Middle frontal gyrus (tissue), 1 donor: ENCODE data around the gene RAVER2.

ENCODE experiments used
- DNase-seq: peaks from one replicate; pipeline ENCODE4 v3.0.0-alpha.2; 2015; ENCODE audit warnings: low spot score; ENCODE audit errors: extremely low spot score

RAVER2 gene

DNA sequence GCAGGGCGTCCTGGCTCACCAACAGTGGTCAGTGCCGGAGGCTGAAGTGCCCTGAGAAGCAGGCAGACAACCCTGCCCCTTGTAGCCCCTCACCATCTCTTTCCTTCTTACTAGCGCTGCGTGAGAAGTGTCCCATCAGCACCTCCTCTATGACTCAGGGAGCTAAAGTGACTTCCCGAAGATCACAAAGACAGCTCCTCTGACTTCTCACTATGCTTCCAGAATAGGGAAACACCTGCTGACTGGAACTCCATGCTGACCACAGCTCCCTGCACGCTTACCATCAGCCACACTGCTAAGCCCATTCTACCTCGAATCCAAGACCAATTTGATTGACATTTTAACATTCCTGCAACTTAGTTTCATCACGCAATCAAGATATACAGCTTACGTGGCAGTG, 128.7 kb downstream of the RAVER2 start:
- no peak for DNase-seq

DNA sequence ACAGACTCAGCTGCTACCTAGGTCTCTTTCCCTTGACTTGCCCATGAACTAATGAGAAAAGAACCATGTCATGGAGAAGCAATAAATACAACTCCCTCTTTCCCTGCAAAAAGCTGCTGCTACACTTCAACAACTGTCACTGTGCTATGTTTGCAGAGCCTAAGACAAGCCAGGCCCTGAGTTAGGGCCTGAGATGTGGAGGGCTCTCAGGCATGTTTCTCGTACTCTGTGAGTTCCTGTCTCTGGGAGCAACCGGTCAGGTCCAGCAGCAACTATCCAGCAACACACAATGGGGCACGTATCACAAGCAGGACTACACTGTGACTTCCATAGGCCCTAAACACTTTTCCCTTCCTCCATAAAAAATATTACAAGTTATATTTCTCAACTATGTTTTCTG, 129.8 kb downstream of the RAVER2 start:
- DNase-seq: no peak

- DNase-seq: no peak
Observed at GRCh38 chr1:64875101-64875500, 130.2 kb downstream of the RAVER2 start.

DNA sequence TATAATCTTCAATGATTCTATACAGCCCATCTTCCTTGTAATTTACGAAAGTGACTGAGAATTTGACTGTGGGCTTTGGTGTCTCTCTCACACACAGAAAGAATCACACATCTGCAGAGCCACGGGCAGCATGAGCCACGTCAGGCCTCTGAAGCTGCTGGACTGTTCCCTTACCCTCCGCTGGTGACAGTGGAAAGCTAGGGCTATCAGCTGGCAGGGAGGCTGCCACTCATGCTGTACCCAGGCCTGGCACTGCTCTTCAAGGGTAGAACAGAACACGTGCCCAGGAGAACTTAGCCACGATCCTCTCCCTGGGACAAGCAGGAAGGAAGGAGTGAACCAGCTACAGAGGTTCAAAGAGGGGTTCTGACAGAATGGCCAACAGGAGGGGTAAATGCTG, 130.7 kb downstream of the RAVER2 start:
- DNase-seq: no peak

DNA sequence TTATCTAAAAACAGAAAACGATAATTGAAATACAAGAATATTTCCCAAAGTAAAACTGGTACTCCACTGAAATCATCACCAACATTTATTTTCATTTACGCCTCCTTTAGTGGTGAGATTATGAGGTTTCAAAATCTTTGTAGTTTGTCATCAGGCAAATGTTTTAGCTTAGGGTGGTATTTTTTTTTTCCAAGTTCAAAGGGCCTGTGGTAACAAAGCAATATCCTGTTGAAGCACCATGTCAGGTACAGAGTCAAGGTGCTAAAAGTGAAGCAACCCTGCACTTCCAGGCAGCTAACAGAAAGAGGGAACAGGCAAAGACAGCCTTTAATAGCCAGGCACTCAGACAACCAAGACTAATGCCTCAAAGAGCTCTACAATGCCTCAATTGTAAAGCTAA, 132.3 kb downstream of the RAVER2 start:
- DNase-seq: no peak

GRCh38 chr1:64877598-64877997, 132.7 kb downstream of the RAVER2 start:
- DNase-seq: no peak

DNA sequence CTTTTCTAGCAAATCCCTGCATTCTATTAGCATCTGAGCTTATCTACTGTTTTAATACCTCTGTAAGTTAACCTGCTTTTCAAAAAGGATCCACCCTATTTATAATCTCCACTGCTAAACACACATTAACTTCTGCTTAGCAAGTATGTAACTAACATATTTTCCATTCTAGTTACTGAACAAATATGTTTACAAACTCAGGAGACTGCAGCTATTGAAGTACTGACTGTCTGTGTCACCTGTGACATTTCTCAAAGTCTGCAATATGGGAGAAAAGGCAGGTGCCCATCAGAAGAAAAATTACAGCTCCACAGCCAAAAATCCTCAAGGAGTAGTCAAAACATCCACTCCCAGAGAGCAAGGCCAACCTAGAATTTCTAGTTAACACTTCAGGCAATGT, 133.2 kb downstream of the RAVER2 start:
- no peak for DNase-seq

GRCh38 chr1:64878931-64879611, 134.2 kb downstream of the RAVER2 start:
- no peak for DNase-seq

- DNase-seq: no peak
Observed at GRCh38 chr1:64880449-64880848, 135.6 kb downstream of the RAVER2 start.

DNA sequence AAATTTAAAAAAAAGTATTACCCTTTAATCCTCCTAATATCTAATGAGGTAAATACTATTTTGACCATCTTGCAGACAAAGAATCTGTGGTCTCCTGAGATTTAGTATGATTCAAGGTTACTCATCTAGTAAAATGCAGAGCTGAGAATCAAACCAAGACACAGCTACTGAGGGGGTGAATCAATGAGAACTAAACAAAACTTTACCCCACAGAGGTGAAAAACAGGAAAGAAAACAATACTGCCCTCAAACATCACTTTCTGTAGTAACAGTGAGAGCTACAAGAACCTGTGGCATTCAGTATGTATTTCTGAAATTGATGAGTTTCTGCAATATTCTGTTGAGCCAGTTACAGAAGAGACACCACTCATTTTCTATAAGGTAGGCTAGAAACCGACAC, 136.4 kb downstream of the RAVER2 start:
- no peak for DNase-seq
